Loucy (cell line): ENCODE data around the gene GRIP1.

Experiments used
- CTCF ChIP-seq: fragments of 200-600 bp; sonication (generic); conservative IDR thresholded peaks from 2 replicates; pipeline ENCODE4 v1.5.1; 2014; ENCODE audit warnings: mild to moderate bottlenecking, antibody characterized with exemption, low read length
- EZH2phosphoT487 ChIP-seq: fragments of 200-600 bp; IDR thresholded peaks from 2 replicates; pipeline ENCODE4 v1.6.1; 2018; ENCODE audit warnings: antibody characterized with exemption, mild to moderate bottlenecking, moderate library complexity, borderline replicate concordance

- no peak for TF ChIP-seq CTCF
- TF ChIP-seq EZH2phosphoT487 = no peak
Measured at GRCh38 chr12:66683822-66684221, 4.9 kb upstream of the GRIP1 start.
